Testis (tissue), 3 donors: Measurements from ENCODE around the gene AUH. TPM values are rescaled to one million over a fixed set of nuclear protein-coding genes. Genes with fewer than 3 reads are reported as not detected.

Experiments used
- DNase-seq: peaks from one replicate; pipeline ENCODE4 v3.0.0-alpha.2; 2019
- H3K27ac ChIP-seq, 2 donors: fragments of 200-600 bp; sonication (generic); one replicate each; pipeline ENCODE4 v1.5.1; 2019
- H3K27me3 ChIP-seq: fragments of 200-600 bp; sonication (generic); one replicate; pipeline ENCODE4 v1.5.1; 2019
- H3K36me3 ChIP-seq: fragments of 200-600 bp; sonication (generic); one replicate; pipeline ENCODE4 v1.5.1; 2017; ENCODE audit warnings: low read depth; ENCODE audit errors: missing control alignments
- H3K4me1 ChIP-seq: fragments of 200-600 bp; sonication (generic); one replicate; pipeline ENCODE4 v1.5.1; 2019
- H3K4me3 ChIP-seq, 2 donors: fragments of 200-600 bp; sonication (generic); one replicate each; pipeline ENCODE4 v1.5.1; 2017 to 2019
- H3K9me3 ChIP-seq: fragments of 200-600 bp; sonication (generic); one replicate; pipeline ENCODE4 v1.5.1; 2017
- POLR2A ChIP-seq: fragments of 450-650 bp; IDR thresholded peaks from one replicate; pipeline ENCODE4 v1.6.1; 2017; ENCODE audit warnings: antibody characterized with exemption, mild to moderate bottlenecking, moderate library complexity
- WGBS, 2 donors: methylation state at CpG; one replicate each; pipeline ENCODE4 v1.1.5; 2018; 5-methylcytosine and 5-hydroxymethylcytosine counted together
- intact Hi-C: fragments of 100-400 bp; cut with DNase I; formaldehyde crosslinking; loops from one replicate; pipeline ENCODE4 v1.15.1; 2023; ENCODE audit warnings: low total_unique reads
- polyA plus RNA-seq: library from polyadenylated mRNA; stranded (reverse); fragments of 350-450 nt; fragmentation: Illumina TruSeq; extraction: RNeasy Lipid Tissue Mini Kit (QIAGEN cat#74804); gene quantifications from one replicate; pipeline ENCODE4 v1.2.3, GENCODE V29; 2014; ENCODE audit warnings: low read depth, low replicate concordance; ENCODE audit not compliant: insufficient read depth
- total RNA-seq, 2 donors: library from RNA; depleted of rRNA; stranded (reverse); fragments of >200 nt; gene quantifications; one replicate each; pipeline ENCODE4 v1.2.3, GENCODE V29; 2016
- TF ChIP-seq, protein P1 (sequence below), 3 experiments: fragments of 450-650 bp in 2 of 3; fragments of 200-600 bp in 1 of 3; sonication (generic) in 1 of 3; IDR thresholded peaks; one replicate each; pipeline ENCODE4 v1.5.1; 2016 to 2019; ENCODE audit warnings: antibody characterized with exemption in 3 of 3, mild to moderate bottlenecking in 2 of 3, moderate library complexity in 1 of 3

The AUH gene
- total and polyA plus RNA-seq, 3 donors from 2014 or later, result 9.1 to 33.9 (median 31.7) TPM

DNA sequence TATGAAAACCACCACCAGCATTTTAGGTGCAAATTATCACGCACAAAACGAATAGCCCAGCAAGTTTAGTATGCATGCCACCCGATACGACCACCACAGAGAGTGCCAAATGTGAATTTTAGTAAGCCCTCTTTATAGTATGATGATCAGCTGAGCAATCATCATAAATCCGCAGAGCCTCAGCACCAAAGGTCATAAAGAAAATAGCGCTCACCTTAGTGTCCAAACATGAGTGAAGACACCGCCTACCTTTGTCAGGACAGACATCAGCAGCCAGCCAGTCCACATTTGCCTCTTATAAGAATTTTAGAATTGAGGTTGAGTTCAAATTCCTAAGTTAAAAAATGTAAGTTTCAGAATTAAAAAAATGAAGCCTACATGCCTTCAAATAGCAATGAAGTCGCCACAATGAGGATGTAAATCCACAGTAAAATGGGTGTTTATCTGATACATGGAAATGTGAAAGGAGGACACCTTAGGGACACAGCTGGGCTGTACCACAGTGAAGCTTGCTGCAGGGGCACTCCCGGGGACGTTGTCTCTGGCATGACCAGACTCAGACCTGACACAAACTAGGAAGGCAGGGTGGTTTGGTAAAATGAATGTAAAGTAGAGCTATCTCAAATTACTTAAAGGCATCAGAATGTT lies 149.0 kb downstream of the AUH start:
- H3K9me3 ChIP-seq, result no peaks in the 10 kb centered on the region
- no peaks in the 10 kb centered on the region for H3K36me3 ChIP-seq
- H3K4me1 ChIP-seq, result peaks cover 7% of the 10 kb centered on the region
- TF ChIP-seq, protein P1, sequence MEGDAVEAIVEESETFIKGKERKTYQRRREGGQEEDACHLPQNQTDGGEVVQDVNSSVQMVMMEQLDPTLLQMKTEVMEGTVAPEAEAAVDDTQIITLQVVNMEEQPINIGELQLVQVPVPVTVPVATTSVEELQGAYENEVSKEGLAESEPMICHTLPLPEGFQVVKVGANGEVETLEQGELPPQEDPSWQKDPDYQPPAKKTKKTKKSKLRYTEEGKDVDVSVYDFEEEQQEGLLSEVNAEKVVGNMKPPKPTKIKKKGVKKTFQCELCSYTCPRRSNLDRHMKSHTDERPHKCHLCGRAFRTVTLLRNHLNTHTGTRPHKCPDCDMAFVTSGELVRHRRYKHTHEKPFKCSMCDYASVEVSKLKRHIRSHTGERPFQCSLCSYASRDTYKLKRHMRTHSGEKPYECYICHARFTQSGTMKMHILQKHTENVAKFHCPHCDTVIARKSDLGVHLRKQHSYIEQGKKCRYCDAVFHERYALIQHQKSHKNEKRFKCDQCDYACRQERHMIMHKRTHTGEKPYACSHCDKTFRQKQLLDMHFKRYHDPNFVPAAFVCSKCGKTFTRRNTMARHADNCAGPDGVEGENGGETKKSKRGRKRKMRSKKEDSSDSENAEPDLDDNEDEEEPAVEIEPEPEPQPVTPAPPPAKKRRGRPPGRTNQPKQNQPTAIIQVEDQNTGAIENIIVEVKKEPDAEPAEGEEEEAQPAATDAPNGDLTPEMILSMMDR (IDR thresholded peaks at IDR 0.05), result no peak
- TF ChIP-seq POLR2A, result no peak
- DNase-seq, result no peak
- no peak overlapping the region for H3K27ac ChIP-seq
- intact Hi-C loops, result no loop called here
- H3K4me3 ChIP-seq, result no peak overlapping the region
- WGBS, 2 donors, result 93% methylated on average over 10 of the region's 10 CpGs
- H3K27me3 ChIP-seq, result no peaks in the 10 kb centered on the region

DNA sequence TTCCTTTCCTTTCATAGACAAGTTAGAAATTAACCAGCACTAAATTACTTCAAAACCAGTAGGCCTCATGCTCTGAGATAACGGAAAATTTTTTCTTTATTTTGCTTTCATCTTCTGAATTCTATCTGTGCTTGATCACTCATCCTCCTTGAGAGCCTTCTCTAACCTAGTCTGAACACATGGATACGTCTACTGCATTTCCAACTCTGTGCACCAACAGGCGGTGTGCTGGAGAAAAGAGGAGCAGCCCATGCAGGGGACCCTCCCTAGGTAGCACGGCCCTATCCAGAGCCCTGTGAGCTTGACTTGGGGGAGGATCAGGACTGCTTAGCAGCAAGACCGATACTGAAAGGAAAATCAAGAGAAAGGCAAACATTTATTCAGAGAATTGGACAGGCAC lies 149.8 kb downstream of the AUH start:
- Histone ChIP-seq H3K27ac (no peak overlapping the region), H3K36me3 (no peaks in the 10 kb centered on the region), H3K27me3 (no peaks in the 10 kb centered on the region), H3K4me1 (peaks cover 10% of the 10 kb centered on the region), H3K9me3 (no peaks in the 10 kb centered on the region), H3K4me3 (no peak overlapping the region)
- TF ChIP-seq, protein P1 (IDR thresholded peaks at IDR 0.05), result no peak
- no peak for TF ChIP-seq POLR2A
- 65 to 81% methylated on average over 5 of the region's 5 CpGs for WGBS, 2 donors
- DNase-seq, result no peak
- intact Hi-C loops, result no loop called here

DNA sequence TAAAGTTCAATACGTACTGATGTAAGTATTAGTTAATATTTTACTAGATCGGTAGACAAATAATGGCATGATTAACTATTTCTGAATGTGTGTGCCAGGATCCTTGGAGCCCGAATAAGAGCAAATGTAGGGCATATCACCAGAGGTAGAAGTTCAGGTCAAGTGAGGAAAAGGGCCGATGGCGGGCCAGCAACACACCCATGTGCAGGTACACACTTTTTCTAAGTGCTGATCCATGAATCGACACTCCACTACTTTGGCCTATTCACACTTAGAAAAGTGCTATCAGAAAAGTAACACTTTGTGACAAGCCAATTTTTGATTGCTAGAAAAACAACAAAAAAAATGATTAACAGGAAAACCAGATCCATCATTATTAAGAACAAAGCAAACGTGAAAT lies 150.3 kb downstream of the AUH start:
- Histone ChIP-seq H3K4me3 (no peak overlapping the region), H3K27me3 (no peaks in the 10 kb centered on the region), H3K9me3 (no peaks in the 10 kb centered on the region), H3K36me3 (no peaks in the 10 kb centered on the region), H3K4me1 (peaks cover 10% of the 10 kb centered on the region), H3K27ac (no peak overlapping the region)
- intact Hi-C loops, result no loop called here
- DNase-seq, result no peak
- TF ChIP-seq, protein P1 (IDR thresholded peaks at IDR 0.05), result no peak
- no peak for TF ChIP-seq POLR2A
- WGBS, 2 donors, result 88 to 91% methylated on average over 7 of the region's 7 CpGs

DNA sequence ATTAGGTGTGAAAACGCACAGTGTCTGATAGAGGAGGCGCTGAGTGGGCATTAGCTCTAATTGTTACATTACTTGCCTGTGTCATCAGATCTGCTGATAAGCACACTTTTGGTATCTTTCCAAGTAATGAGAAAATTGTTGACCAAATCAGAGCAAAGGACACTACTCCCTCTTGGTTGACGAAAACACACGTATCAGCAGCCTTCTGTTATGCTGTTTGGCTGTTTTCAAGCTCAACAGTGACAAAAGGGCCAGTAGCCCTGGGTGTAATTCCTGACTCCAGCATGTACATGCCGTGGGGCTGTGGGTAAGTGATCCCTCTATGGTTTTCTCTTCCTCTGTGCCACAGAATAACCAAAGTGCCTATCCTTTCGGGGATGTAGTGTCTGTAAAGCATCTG lies 151.4 kb downstream of the AUH start:
- intact Hi-C loops, result no loop called here
- Histone ChIP-seq H3K4me1 (peaks cover 10% of the 10 kb centered on the region), H3K36me3 (no peaks in the 10 kb centered on the region), H3K9me3 (no peaks in the 10 kb centered on the region), H3K27me3 (no peaks in the 10 kb centered on the region), H3K27ac (no peak overlapping the region), H3K4me3 (no peak overlapping the region)
- WGBS, 2 donors, result 86 to 88% methylated on average over 6 of the region's 6 CpGs
- no peak for DNase-seq
- TF ChIP-seq, protein P1 (IDR thresholded peaks at IDR 0.05), result no peak
- no peak for TF ChIP-seq POLR2A

DNA sequence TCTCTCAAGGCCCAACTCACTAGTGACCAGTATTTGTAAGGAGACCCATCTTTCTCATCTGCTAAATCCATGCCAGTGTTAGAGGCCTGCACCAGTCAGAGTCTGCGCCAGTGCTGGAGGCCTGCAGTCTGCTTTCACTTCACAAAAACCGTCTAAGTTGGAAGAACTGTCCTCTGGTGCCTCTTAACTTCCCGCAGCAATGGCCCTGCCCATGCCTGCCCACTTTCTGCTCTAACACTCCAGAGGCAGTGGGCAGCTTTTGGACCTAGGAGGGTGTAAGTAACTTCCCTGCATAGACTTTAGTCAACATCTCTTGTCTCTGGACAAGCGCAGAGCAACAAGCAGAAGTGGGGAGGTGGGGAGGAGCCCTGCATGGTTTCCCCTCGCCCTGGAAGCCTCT lies 152.9 kb downstream of the AUH start:
- WGBS, 2 donors, result 87 to 94% methylated on average over 5 of the region's 5 CpGs
- DNase-seq, result no peak
- Histone ChIP-seq H3K27ac (peak overlapping the region in 1 of 2 donors; percentile 23), H3K27me3 (no peaks in the 10 kb centered on the region), H3K36me3 (no peaks in the 10 kb centered on the region), H3K9me3 (no peaks in the 10 kb centered on the region), H3K4me1 (peaks cover 10% of the 10 kb centered on the region), H3K4me3 (no peak overlapping the region)
- intact Hi-C loops, result no loop called here
- TF ChIP-seq POLR2A, result no peak
- TF ChIP-seq, protein P1 (IDR thresholded peaks at IDR 0.05), result no peak
